ENCODE results near the gene XRN1. TPM values are rescaled to one million over a fixed set of nuclear protein-coding genes. Genes with fewer than 3 reads are reported as not detected.

The XRN1 gene
- total RNA-seq, 2 experiments from 2014 or later, result 85.7 to 97.6 TPM

DNA sequence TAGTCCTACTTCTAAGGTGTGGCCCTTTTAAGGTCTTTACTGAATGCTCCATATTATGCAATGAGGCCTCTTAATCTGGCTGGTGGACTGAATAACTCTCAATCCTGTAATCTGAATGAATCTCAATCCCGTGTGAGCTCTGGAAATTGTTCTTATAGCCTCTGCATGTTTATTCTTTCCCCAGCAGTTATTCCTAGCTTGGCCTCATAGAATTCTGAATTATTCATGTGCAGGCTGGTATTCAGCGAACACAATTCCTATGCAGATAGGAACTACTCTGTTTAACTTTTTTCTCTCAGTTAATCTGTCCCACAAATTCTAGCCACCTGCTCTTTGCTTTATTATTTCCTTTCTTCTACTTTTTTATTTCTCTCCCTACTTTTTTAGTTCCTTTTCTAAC, 44.3 kb upstream of the XRN1 start:
- Mint-ChIP-seq H3K9me3 (no peaks in the 10 kb centered on the region), H3K4me3 (no peak overlapping the region), H3K27me3 (no peaks in the 10 kb centered on the region), H3K27ac (no peak overlapping the region), H3K4me1 (ENCODE audit: low read depth) (no peaks in the 10 kb centered on the region), H3K36me3 (ENCODE audit: low read depth) (peaks cover 94% of the 10 kb centered on the region)
- Histone ChIP-seq H3K9me3 (ENCODE audit: control insufficient read depth in 1 of 2, insufficient read depth in 1 of 2, low read length in 2 of 2) (no peaks in the 10 kb centered on the region), H3K27ac (ENCODE audit: low read depth in 1 of 2, low read length in 2 of 2) (no peak overlapping the region), H3K27me3 (ENCODE audit: control insufficient read depth in 1 of 2, insufficient read depth in 2 of 2, low read length in 2 of 2) (no peaks in the 10 kb centered on the region), H3K4me1 (ENCODE audit: insufficient read depth, low read length) (no peaks in the 10 kb centered on the region), H3K4me3 (ENCODE audit: low read length) (no peak overlapping the region), H3K36me3 (ENCODE audit: insufficient read depth, low read length) (peaks cover 75% of the 10 kb centered on the region)
- TF ChIP-seq, protein P1, sequence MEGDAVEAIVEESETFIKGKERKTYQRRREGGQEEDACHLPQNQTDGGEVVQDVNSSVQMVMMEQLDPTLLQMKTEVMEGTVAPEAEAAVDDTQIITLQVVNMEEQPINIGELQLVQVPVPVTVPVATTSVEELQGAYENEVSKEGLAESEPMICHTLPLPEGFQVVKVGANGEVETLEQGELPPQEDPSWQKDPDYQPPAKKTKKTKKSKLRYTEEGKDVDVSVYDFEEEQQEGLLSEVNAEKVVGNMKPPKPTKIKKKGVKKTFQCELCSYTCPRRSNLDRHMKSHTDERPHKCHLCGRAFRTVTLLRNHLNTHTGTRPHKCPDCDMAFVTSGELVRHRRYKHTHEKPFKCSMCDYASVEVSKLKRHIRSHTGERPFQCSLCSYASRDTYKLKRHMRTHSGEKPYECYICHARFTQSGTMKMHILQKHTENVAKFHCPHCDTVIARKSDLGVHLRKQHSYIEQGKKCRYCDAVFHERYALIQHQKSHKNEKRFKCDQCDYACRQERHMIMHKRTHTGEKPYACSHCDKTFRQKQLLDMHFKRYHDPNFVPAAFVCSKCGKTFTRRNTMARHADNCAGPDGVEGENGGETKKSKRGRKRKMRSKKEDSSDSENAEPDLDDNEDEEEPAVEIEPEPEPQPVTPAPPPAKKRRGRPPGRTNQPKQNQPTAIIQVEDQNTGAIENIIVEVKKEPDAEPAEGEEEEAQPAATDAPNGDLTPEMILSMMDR (IDR thresholded peaks at IDR 0.05), result no peak
- ChIA-PET POLR2A (no interaction called here), CTCF (no interaction called here)
- DNase-seq (no peak), ATAC-seq (ENCODE audit: poor library complexity) (no peak)
- intact Hi-C loops (cut with DNase I, micrococcal nuclease), result no loop called here

DNA sequence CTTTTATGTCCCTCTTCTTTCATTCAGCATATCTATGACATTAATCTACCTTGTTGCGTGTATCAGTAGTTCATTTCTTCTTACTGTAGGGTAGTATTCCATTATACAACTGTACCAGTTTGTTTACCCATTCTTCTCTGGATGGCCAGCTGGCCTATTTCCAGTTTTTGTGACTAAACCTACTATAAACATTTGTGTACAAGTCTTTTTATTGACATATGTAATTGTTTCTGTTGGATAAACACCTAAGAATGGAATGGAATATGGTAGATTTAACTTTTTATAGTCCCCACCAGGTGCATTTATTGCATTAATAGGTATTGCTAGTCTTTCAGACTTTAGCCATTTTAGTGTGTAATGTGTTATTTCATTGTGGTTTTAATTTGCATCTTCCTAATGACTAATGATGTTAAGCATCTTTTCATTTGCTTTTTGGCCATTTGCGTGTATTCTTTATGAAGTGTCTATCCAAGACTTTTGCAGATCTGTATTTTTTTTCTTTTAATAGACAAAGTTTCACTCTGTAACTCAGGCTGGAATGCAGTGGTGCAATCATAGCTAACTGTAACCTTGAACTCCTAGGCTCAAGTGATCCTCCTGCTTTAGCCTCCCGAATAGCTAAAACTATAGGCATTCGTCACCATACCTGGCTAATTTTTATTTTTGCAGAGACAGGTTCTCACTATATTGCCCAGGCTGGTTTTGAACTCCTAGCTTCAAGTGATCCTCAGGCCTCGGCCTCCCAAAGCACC, 41.9 kb upstream of the XRN1 start:
- POLR2A ChIA-PET, result no interaction called here
- H3K36me3 ChIP-seq (ENCODE audit: insufficient read depth, low read length), result peaks cover 76% of the 10 kb centered on the region

DNA sequence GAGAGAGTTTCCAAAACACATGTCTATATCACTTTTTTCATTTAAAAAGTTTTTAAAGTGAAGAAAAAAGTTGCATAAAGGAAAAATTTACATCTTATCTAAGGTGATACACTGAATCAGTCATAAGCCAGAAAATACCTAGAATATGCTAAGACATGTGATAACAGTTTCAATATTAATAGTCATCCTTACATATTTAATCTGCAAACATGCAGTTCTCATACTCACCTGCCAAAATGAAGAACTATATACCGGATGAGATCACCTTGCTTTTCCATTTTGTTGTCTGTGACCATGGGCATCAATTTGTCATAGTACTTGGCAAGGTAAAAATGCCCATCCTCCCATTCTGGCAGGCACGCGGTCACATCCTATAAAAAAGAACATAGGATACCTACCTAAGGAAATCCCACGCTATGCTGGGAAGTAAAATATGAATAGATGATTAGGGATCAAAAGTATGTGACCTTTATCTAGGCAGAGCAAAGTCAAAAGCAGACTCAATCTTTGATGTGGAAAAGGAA, 37.1 kb upstream of the XRN1 start:
- H3K27ac Mint-ChIP-seq, result no peak overlapping the region
- CTCF ChIA-PET, result no interaction called here
- no peaks in the 10 kb centered on the region for H3K27me3 ChIP-seq (ENCODE audit: control insufficient read depth in 1 of 2, insufficient read depth in 2 of 2, low read length in 2 of 2)
- H3K27ac ChIP-seq (ENCODE audit: low read depth in 1 of 2, low read length in 2 of 2), result no peak overlapping the region
- H3K36me3 Mint-ChIP-seq (ENCODE audit: low read depth), result peaks cover 90% of the 10 kb centered on the region
- H3K36me3 ChIP-seq (ENCODE audit: insufficient read depth, low read length), result peaks cover 76% of the 10 kb centered on the region
- intact Hi-C loops (cut with DNase I, micrococcal nuclease), result no loop called here
- H3K4me3 Mint-ChIP-seq, result no peak overlapping the region
- H3K4me1 Mint-ChIP-seq (ENCODE audit: low read depth), result no peaks in the 10 kb centered on the region
- DNase-seq, result no peak
- H3K27me3 Mint-ChIP-seq, result no peaks in the 10 kb centered on the region
- TF ChIP-seq, protein P1 (IDR thresholded peaks at IDR 0.05), result no peak
- H3K9me3 ChIP-seq (ENCODE audit: control insufficient read depth in 1 of 2, insufficient read depth in 1 of 2, low read length in 2 of 2), result peaks cover 11 to 15% of the 10 kb centered on the region in 2 experiments
- POLR2A ChIA-PET, result no interaction called here
- no peak overlapping the region for H3K4me3 ChIP-seq (ENCODE audit: low read length)
- no peak for ATAC-seq (ENCODE audit: poor library complexity)
- H3K4me1 ChIP-seq (ENCODE audit: insufficient read depth, low read length), result no peaks in the 10 kb centered on the region
- no peaks in the 10 kb centered on the region for H3K9me3 Mint-ChIP-seq

More for the DNA sequence above, 41.9 kb upstream of the XRN1 start:
- CTCF ChIA-PET, result no interaction called here
- TF ChIP-seq, protein P1 (IDR thresholded peaks at IDR 0.05), result no peak
- peaks cover 92% of the 10 kb centered on the region for H3K36me3 Mint-ChIP-seq (ENCODE audit: low read depth)
- no peak for DNase-seq
- H3K27ac Mint-ChIP-seq, result no peak overlapping the region
- ATAC-seq (ENCODE audit: poor library complexity), result no peak
- Histone ChIP-seq H3K4me1 (ENCODE audit: insufficient read depth, low read length) (no peaks in the 10 kb centered on the region), H3K9me3 (ENCODE audit: control insufficient read depth in 1 of 2, insufficient read depth in 1 of 2, low read length in 2 of 2) (no peaks in the 10 kb centered on the region), H3K27me3 (ENCODE audit: control insufficient read depth in 1 of 2, insufficient read depth in 2 of 2, low read length in 2 of 2) (no peaks in the 10 kb centered on the region), H3K27ac (ENCODE audit: low read depth in 1 of 2, low read length in 2 of 2) (no peak overlapping the region), H3K4me3 (ENCODE audit: low read length) (no peak overlapping the region)
- intact Hi-C loops (cut with DNase I, micrococcal nuclease), result no loop called here
- H3K4me3 Mint-ChIP-seq, result no peak overlapping the region
- H3K27me3 Mint-ChIP-seq, result no peaks in the 10 kb centered on the region
- no peaks in the 10 kb centered on the region for H3K4me1 Mint-ChIP-seq (ENCODE audit: low read depth)
- H3K9me3 Mint-ChIP-seq, result no peaks in the 10 kb centered on the region
